ENCODE data around the gene DOK3. TPM values are rescaled to one million over a fixed set of nuclear protein-coding genes. Genes with fewer than 3 reads are reported as not detected.

The DOK3 gene
- total RNA-seq, 6 donors from 2014 or later: 17.4 to 113 (median 75.9) TPM

DNA sequence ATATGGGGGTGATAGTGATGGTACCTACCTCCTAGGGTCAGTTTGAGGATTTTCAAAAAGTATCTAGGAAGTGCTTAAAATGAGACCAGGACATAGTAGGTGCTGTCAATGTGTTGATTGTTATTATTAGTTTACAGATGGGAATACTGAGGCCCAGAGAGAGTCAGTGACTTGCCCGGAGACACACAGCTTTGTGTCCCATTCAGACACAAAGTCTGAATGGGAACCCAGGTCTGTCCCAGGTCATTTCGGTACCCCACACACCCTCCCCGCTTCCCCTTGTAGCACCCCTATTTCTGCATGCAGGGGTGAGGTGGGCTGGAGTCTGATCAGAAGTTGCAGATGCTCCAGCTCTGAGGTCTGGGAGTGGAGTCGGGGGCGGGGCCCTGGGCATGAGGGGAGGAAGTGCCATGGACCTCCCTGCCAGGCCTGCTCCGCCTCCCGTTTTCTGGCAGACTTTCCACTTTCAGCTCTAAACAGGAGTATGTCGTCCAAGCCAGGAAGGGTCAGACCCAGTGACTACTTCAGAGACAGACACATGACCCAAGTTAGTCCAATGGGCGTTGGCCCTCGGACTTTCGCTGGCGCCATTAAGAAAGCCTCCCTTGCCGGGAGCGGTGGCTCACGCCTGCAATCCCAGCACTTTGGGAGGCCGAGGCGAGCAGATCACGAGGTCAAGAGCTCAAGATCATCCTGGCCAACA lies 32.9 kb downstream of the DOK3 start:
- H3K4me1 ChIP-seq: peaks cover 30 to 47% (median 38%) of the 10 kb centered on the region in 4 donors
- DNase-seq (peak in 1 of 2 donors; percentile 53), ATAC-seq (ENCODE audit: low FRiP score in 2 of 2) (peak in 1 of 2 donors; percentile 58)
- H3K27me3 ChIP-seq: peaks cover 0 to 7% (median 1%) of the 10 kb centered on the region in 4 donors
- peak overlapping the region in 1 of 4 donors; percentile 41 for H3K27ac ChIP-seq
- WGBS, 2 donors: 63 to 75% methylated on average over 10 to 18 of the region's 18 CpGs
- no peak overlapping the region for H3K4me3 ChIP-seq
- no peaks in the 10 kb centered on the region for H3K9me3 ChIP-seq
- TF ChIP-seq, protein P1, sequence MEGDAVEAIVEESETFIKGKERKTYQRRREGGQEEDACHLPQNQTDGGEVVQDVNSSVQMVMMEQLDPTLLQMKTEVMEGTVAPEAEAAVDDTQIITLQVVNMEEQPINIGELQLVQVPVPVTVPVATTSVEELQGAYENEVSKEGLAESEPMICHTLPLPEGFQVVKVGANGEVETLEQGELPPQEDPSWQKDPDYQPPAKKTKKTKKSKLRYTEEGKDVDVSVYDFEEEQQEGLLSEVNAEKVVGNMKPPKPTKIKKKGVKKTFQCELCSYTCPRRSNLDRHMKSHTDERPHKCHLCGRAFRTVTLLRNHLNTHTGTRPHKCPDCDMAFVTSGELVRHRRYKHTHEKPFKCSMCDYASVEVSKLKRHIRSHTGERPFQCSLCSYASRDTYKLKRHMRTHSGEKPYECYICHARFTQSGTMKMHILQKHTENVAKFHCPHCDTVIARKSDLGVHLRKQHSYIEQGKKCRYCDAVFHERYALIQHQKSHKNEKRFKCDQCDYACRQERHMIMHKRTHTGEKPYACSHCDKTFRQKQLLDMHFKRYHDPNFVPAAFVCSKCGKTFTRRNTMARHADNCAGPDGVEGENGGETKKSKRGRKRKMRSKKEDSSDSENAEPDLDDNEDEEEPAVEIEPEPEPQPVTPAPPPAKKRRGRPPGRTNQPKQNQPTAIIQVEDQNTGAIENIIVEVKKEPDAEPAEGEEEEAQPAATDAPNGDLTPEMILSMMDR (IDR thresholded peaks at IDR 0.05): no peak
- TF ChIP-seq EP300 (IDR thresholded peaks at IDR 0.05) (no peak), POLR2A (IDR thresholded peaks at IDR 0.05) (no peak), POLR2AphosphoS5 (IDR thresholded peaks at IDR 0.05) (peak in 1 of 2 donors; percentile 3)
- H3K36me3 ChIP-seq: peaks cover 0 to 6% (median 3%) of the 10 kb centered on the region in 4 donors

DNA sequence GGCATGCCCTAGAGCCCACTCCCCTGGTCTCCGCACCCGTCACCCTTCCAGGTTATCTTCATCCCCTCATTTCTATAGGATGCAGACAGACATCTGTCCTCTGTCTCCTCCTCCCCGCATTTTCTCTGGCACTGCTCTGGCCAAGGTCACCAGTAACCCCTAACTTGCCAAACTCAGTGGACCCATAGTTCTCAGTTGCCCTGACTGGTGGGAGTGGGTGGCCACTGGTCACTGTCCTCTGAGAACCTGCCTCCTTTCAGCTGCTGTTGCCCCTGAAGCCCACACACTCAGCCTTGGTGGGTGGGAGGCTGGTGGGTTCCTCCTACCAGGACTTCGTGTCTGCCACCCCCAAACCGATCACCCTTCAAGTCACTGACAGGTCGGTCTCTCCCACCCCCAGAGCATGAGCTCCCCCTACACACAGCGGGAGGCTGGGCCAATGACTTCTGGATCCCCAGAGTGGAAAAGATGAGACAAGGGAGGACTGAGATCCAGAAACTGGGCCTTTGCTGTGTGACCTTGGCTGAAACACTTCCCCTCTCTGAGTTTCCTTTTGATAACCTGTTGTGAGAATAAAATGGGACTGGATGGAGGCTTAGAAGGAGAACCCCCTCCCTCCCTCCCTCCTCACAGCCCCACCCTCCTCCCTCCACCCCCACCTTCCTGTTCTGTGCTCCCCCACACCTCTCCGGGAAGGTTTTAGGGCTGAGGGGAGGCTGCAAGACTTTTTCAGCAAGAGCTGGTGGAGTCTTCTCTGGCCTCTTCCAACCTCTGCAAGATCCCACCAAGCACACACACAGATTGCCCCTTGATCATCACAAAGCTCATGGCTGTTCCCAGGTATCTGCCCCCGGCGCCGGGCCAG lies 33.8 kb downstream of the DOK3 start:
- TF ChIP-seq, protein P1 (IDR thresholded peaks at IDR 0.05): no peak
- TF ChIP-seq EP300 (IDR thresholded peaks at IDR 0.05) (no peak), POLR2AphosphoS5 (IDR thresholded peaks at IDR 0.05) (no peak), POLR2A (IDR thresholded peaks at IDR 0.05) (no peak)

DNA sequence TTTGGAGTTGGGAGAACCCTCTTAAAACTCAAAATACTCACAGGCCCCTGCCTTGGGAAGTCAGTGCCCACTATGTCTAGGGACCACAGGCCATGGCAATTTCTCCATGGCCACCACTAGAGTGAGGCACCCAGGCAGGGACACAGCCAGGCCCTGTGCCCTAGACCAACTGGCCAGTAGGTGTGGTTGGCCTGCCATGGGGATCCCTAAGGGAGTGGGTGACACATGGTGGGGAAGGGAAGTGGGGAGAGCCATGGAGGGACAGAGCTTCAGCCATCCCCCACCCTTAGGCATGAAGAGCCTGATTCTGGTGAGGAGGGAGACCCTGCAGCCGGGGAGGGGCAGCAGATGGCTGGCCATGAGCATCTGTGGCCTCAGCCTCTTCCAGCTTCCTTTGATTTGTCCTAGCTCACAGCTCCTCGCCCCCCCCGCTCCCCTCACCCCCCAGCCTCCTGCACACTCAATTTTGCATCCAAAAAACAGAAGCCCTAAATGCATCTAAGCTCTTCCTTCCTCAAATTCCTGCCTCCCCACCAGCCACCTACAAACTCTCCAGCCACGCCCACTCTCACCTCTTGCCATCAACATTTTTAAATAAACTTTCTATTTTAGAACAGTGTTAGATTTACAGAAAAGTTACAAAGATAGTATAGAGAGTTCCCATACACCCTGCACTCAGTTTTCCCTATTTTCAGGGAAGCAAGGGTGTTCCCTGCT lies 34.6 kb downstream of the DOK3 start:
- Histone ChIP-seq H3K4me1 (peaks cover 30 to 55% (median 41%) of the 10 kb centered on the region in 4 donors), H3K9me3 (no peaks in the 10 kb centered on the region), H3K27ac (peak overlapping the region in 2 of 4 donors; percentile 50 to 84), H3K36me3 (no peaks in the 10 kb centered on the region), H3K4me3 (no peak overlapping the region), H3K27me3 (peaks cover 0 to 7% (median 1%) of the 10 kb centered on the region in 4 donors)
- TF ChIP-seq POLR2A (IDR thresholded peaks at IDR 0.05) (no peak), EP300 (IDR thresholded peaks at IDR 0.05) (no peak), POLR2AphosphoS5 (IDR thresholded peaks at IDR 0.05) (no peak)
- TF ChIP-seq, protein P1 (IDR thresholded peaks at IDR 0.05): no peak
- no peak for ATAC-seq (ENCODE audit: low FRiP score in 2 of 2)
- no peak for DNase-seq
- WGBS, 2 donors: 41 to 63% methylated on average over 4 of the region's 4 CpGs

More for the DNA sequence above, 33.8 kb downstream of the DOK3 start:
- peaks cover 0 to 7% (median 1%) of the 10 kb centered on the region in 4 donors for H3K27me3 ChIP-seq
- no peaks in the 10 kb centered on the region for H3K36me3 ChIP-seq
- H3K4me3 ChIP-seq: no peak overlapping the region
- no peaks in the 10 kb centered on the region for H3K9me3 ChIP-seq
- ATAC-seq (ENCODE audit: low FRiP score in 2 of 2) (no peak), DNase-seq (no peak)
- no peak overlapping the region for H3K27ac ChIP-seq
- H3K4me1 ChIP-seq: peaks cover 31 to 55% (median 43%) of the 10 kb centered on the region in 4 donors
- WGBS, 2 donors: 75 to 83% methylated on average over 8 to 11 of the region's 11 CpGs

DNA sequence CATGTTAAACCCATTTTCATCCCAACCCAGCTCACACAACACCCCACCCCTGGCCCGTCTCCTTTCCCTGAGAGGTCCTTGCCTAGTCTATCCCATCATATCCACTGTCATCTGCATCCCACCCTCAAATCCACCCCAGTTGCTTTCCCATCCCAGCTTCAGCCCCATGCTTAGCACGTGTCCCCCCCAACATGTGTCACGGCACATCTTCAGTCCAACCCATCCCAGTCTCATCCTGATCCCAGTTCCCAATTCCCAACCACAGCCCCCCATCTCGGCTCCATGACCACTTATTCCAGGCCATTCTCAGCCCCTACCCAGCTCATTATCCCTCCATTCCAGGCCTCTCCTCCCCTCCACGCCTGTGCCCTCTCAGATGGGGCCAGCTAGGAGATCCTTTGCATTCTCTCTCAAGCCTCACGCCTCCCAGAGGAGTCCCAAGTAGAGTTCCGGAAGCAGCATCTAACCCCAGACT lies 35.6 kb downstream of the DOK3 start:
- TF ChIP-seq EP300 (IDR thresholded peaks at IDR 0.05) (no peak), POLR2AphosphoS5 (IDR thresholded peaks at IDR 0.05) (no peak), POLR2A (IDR thresholded peaks at IDR 0.05) (no peak)
- TF ChIP-seq, protein P1 (IDR thresholded peaks at IDR 0.05): no peak
- Histone ChIP-seq H3K4me3 (peak overlapping the region in 3 of 4 donors; percentile 74 to 94 (median 80)), H3K36me3 (no peaks in the 10 kb centered on the region), H3K9me3 (no peaks in the 10 kb centered on the region), H3K4me1 (peaks cover 21 to 45% (median 31%) of the 10 kb centered on the region in 4 donors), H3K27me3 (peaks cover 0 to 7% (median 1%) of the 10 kb centered on the region in 4 donors), H3K27ac (peak overlapping the region in 3 of 4 donors; percentile 50 to 84 (median 60))
- DNase-seq (no peak), ATAC-seq (ENCODE audit: low FRiP score in 2 of 2) (no peak)
- 62 to 75% methylated on average over 7 of the region's 7 CpGs for WGBS, 2 donors

All from upper lobe of left lung (tissue), 6 donors.